Measurements from ENCODE around the gene AGPAT1. TPM values are rescaled to one million over a fixed set of nuclear protein-coding genes. Genes with fewer than 3 reads are reported as not detected.

The AGPAT1 gene
- total and polyA plus RNA-seq, 2 of the 13 experiments (the other 11 are each of a cell fraction or from before 2014, with no cell fraction given) = 51.3 to 139 TPM

GRCh38 chr6:32127409-32127716, 48.5 kb downstream of the AGPAT1 start (continued):
- 0 out of 2 replicates have a peak, but pooled peaks have one; percentile 33 for TF ChIP-seq ZNF576 (CRISPR knock-in tag; IDR thresholded peaks at IDR 0.05)
- no peak for TF ChIP-seq SOX6 (IDR thresholded peaks at IDR 0.05)
- no peak for TF ChIP-seq SOX6 (CRISPR knock-in tag; IDR thresholded peaks at IDR 0.05)
- TF ChIP-seq ZSCAN29 (CRISPR knock-in tag; conservative IDR thresholded peaks at IDR 0.05) = no peak
- no peak for TF ChIP-seq ZNF792 (CRISPR knock-in tag; IDR thresholded peaks at IDR 0.05)
- no peak for TF ChIP-seq ZNF800 (CRISPR knock-in tag; IDR thresholded peaks at IDR 0.05)
- no peak for TF ChIP-seq TFDP2 (CRISPR knock-in tag; IDR thresholded peaks at IDR 0.05)
- peak; percentile 22 for TF ChIP-seq DBP (CRISPR knock-in tag; IDR thresholded peaks at IDR 0.05; ENCODE audit: not compliant biosample characterization)
- no peak for TF ChIP-seq ADNP (CRISPR knock-in tag; IDR thresholded peaks at IDR 0.05)
- no peak for TF ChIP-seq SMAD3 (CRISPR knock-in tag; IDR thresholded peaks at IDR 0.05)
- TF ChIP-seq RORA (CRISPR knock-in tag; IDR thresholded peaks at IDR 0.05) = no peak
- TF ChIP-seq MLXIP (CRISPR knock-in tag; IDR thresholded peaks at IDR 0.05; ENCODE audit: borderline replicate concordance) = no peak
- no peak for TF ChIP-seq MNT (IDR thresholded peaks at IDR 0.05)
- TF ChIP-seq CBX5 (CRISPR knock-in tag; IDR thresholded peaks at IDR 0.05; ENCODE audit: borderline replicate concordance) = no peak
- TF ChIP-seq ZNF530 (CRISPR knock-in tag; IDR thresholded peaks at IDR 0.05; ENCODE audit: low read depth) = peak; percentile 34; the same call in 1 of the 2 replicates
- no peak for TF ChIP-seq GATAD2A (CRISPR knock-in tag; IDR thresholded peaks at IDR 0.05)
- no peak for TF ChIP-seq REXO4 (CRISPR knock-in tag; IDR thresholded peaks at IDR 0.05; ENCODE audit: borderline replicate concordance)
- no peak for TF ChIP-seq SSRP1 (CRISPR knock-in tag; IDR thresholded peaks at IDR 0.05)
- TF ChIP-seq FOXA3 (CRISPR knock-in tag; IDR thresholded peaks at IDR 0.05) = no peak
- TF ChIP-seq ZBTB2 (CRISPR knock-in tag; IDR thresholded peaks at IDR 0.05; ENCODE audit: low read depth) = no peak
- no peak for TF ChIP-seq DRAP1 (CRISPR knock-in tag; IDR thresholded peaks at IDR 0.05)
- TF ChIP-seq U2AF1 (optimal IDR thresholded peaks at IDR 0.05; ENCODE audit: low read depth, low read length) = no peak
